ENCODE data around the gene ZBED1.

- TF ChIP-seq CTCF (IDR thresholded peaks at IDR 0.05; ENCODE audit: extremely low read depth in 1 of 2, insufficient read depth in 1 of 2, low read depth in 1 of 2, low read length in 2 of 2) (no peak), POLR2AphosphoS5 (IDR thresholded peaks at IDR 0.05; ENCODE audit: insufficient read depth, low read depth, low read length) (no peak), EZH2 (IDR thresholded peaks at IDR 0.05; ENCODE audit: borderline replicate concordance, low read depth, low read length, severe bottlenecking) (no peak), JUN (IDR thresholded peaks at IDR 0.05; ENCODE audit: borderline replicate concordance, insufficient read depth, insufficient read length, low read depth) (no peak), MAX (IDR thresholded peaks at IDR 0.05; ENCODE audit: insufficient read depth, insufficient read length) (no peak), POLR2A (IDR thresholded peaks at IDR 0.05; ENCODE audit: low read depth, low read length) (no peak)
Observed at GRCh38 chrX:2536141-2536540, 35.4 kb upstream of the ZBED1 start.

Measured in endothelial cell of umbilical vein (primary cell).